ENCODE data around the gene CSTF2T.

DNA sequence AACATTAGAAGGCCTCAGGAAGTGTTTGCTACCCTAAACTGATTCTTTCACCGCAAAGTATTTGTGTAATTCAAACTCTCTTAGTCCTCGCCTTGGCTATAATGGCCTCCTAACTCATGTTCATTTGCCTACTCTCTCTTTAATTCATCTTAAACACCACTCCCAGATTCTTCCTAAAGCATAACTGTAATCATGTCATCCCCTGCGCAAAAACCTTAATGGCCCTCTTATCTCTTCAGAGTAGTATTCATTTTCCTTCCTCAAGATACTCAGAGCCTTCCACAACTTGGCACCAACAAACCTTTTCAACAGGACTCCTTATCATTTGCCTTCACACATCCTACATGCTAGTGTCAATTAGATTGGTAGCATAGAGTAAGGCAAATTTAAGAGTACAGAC is 42.9 kb downstream of the CSTF2T start:
- TF ChIP-seq POLR2A (IDR thresholded peaks at IDR 0.05) (no peak), CTCF (IDR thresholded peaks at IDR 0.05) (no peak)

Data from sigmoid colon (tissue), 3 donors.